Activated naive CD4-positive, alpha-beta T cell treated with anti-CD3 and anti-CD28 coated beads, Interleukin-2, amount 50 U/mL, for 72 hours (primary cell): Measurements from ENCODE around the gene TNNC1. TPM values are rescaled to one million over a fixed set of nuclear protein-coding genes. Genes with fewer than 3 reads are reported as not detected.

ENCODE experiments used
- ATAC-seq, 2 donors: fragments of 150-1000 bp; cut with Tn5 transposase; 2 replicates each; pipeline ENCODE4 v1.10.0; 2021; ENCODE audit warnings: mild to moderate bottlenecking in 2 of 2, moderate library complexity in 2 of 2
- DNase-seq, 2 donors: peaks; one replicate each; pipeline ENCODE4 v3.0.0; 2021 to 2022; ENCODE audit warnings: low spot score in 2 of 2
- H3K27ac Mint-ChIP-seq, 2 donors: one replicate each; pipeline ENCODE4 v1.8.0; 2022; ENCODE audit warnings: mild to moderate bottlenecking in 2 of 2, mixed read lengths in 2 of 2
- H3K36me3 Mint-ChIP-seq, 2 donors: one replicate each; pipeline ENCODE4 v1.8.0; 2022; ENCODE audit warnings: mixed read lengths in 2 of 2
- H3K9me3 Mint-ChIP-seq, 2 donors: one replicate each; pipeline ENCODE4 v1.8.0; 2022; ENCODE audit warnings: mixed read lengths in 2 of 2
- total RNA-seq, 2 donors: library from RNA; stranded (reverse); gene quantifications; one replicate each; pipeline ENCODE4 v1.2.3, GENCODE V29; 2022

TNNC1 gene
- total RNA-seq, 2 donors from 2014 or later = 6.6 to 8.4 TPM

DNA sequence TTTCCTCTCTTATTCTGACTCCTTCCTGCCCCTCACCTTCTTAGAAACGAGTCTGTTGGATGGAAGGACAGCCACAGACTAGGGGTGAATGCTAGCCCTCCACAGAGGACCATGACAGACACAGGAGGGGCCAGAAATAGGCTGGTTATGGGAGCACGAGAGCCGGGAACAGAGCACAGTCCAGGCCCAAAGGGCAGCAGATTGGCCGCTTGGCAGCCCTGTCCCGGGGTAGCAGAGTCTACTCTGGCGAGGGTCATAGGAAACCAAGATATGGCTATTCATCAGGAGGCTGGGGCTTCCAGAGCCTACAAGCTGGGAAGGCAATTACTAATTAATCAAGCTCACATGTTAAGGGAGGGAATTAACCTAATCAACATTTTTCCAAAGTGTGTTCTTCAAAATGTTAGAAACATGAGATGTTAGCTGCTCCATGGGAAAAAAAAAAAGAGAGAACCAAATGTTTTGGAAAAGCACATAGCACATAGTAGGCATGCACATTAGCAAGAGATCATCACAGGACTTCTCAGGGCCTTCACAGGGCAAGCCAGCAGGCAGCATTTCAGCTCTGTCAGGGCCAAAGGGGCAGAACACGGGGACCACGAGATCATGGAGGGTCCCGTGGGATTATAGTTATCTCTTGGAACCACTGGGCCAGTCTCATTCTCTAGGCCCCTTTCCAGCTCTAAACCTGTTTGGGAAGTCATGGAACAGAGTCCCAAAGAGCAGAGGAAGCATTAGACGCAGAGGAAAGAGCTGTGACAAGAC lies 22.2 kb downstream of the TNNC1 start:
- Mint-ChIP-seq H3K36me3 (no peaks in the 10 kb centered on the region), H3K9me3 (no peaks in the 10 kb centered on the region), H3K27ac (peak overlapping the region in 1 of 2 donors; percentile 48)
- no peak for ATAC-seq
- DNase-seq = no peak

DNA sequence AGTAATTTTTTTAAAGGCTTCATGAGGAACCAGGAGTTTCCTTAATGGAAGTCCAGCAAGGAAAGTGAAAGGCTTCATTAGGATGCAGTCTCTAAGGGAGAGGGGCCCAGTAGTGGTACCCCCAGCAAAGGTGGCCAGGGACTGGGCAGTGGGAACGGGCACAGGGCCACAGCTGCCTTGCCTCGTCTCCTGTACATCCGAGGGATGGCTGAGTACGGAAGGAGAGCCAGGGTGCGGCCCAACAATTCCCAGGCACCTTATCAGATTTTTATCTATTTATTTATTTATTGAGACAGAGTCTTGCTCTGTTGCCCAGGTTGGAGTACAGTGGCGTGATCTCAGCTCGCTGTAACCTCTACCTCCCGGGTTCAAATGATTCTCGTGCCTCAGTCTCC lies 23.4 kb downstream of the TNNC1 start:
- ATAC-seq (no peak), DNase-seq (no peak)
- no peaks in the 10 kb centered on the region for H3K36me3 Mint-ChIP-seq
- H3K27ac Mint-ChIP-seq = no peak overlapping the region
- H3K9me3 Mint-ChIP-seq = no peaks in the 10 kb centered on the region

DNA sequence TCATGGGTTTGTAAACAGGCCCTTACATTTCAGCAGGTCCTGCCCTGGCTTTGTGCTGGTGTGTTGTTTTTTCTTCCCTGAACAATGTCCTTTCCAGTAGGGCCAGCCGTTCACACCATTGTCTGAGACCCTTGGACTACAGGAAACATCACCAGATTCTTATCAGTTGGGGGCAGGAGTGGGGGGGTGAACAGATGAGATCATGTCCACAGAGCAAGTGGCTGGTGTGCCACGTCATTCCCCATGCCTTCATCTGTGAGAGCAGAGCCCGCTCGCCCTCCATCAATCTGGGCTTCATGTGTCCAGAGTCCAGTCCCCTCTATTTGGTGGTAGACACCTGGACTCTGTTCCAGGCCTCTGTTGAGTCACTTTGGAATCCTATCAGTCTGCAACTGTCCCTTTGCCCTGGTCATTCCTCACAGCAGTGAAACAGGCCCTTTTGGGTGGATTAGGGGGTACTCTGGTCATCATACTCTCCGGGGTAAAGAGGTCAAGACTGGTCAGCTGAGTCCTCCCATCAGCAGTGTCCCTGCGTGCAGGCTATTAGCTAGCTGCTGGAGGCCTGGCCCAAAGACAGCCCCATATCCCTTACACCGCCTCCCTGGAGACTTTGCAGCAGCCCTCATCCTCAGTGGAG lies 23.9 kb downstream of the TNNC1 start:
- no peaks in the 10 kb centered on the region for H3K9me3 Mint-ChIP-seq
- ATAC-seq (no peak), DNase-seq (no peak)
- no peaks in the 10 kb centered on the region for H3K36me3 Mint-ChIP-seq
- no peak overlapping the region for H3K27ac Mint-ChIP-seq

DNA sequence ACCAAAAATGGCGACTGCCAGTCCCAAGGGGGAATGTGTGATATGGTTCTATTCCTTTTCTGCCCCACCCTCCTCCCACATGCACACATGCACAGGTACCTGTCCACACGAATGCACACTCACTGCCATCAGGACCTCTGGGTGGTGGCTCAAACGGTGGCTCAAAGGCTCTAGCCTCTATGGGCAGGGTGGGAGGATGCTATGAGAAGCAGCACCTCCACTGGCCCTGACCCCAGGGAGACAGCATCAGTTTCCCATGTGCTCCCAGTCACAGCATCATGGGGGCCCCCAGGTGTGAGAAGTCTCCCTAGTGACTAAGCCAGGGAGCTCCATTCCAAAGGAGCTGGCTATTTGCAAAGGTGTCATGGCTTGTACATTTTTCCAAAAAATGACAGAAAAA lies 24.8 kb downstream of the TNNC1 start:
- ATAC-seq (peak in 1 of 2 donors; percentile 18), DNase-seq (no peak)
- Mint-ChIP-seq H3K9me3 (no peaks in the 10 kb centered on the region), H3K27ac (no peak overlapping the region), H3K36me3 (no peaks in the 10 kb centered on the region)

DNA sequence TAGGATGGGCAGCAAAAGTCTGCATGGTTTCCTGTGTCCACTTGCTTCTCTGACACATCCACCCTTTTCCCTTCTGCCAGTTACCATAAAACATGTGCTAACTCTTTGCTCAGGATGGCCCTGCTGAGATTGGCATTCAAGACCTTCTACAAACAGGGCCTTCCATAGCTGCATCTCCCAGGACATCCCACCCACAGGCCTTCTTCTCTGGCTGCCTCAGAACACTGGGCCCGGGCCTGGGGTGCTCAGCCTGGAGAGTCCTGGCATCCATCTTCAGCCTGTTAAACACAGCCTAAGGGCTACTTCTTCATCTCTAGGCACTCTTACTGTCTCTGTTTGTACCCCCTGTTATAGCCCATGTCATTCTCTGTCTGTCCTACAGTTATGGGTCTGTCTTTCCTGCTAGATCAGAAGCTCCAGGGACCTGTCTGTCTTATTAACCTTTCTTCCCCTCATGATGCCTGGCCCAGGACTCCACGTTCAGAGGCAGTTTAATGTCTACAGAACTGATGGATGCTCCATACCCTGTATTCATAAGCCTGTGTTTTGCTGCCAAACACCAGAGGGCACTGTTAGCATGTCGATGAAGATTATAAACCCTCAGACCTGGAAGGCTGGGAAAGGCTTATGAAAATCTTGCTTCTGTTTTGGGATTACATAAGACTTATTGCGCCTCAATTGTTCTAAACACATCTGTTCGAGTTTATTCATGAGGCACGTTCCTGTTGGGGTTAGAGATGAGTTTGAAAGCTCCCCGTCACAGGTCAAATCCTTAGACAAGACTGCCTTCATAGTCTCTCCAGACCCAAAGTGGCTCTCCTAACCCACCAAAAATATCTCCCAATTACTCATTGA lies 25.5 kb downstream of the TNNC1 start:
- H3K27ac Mint-ChIP-seq = no peak overlapping the region
- DNase-seq = peak in 1 of 2 donors; percentile 41
- H3K36me3 Mint-ChIP-seq = no peaks in the 10 kb centered on the region
- peak; percentile 66 to 86 for ATAC-seq
- H3K9me3 Mint-ChIP-seq = no peaks in the 10 kb centered on the region

GRCh38 chr3:52423173-52423572 lies 30.7 kb downstream of the TNNC1 start:
- no peak for DNase-seq

GRCh38 chr3:52422669-52423068 lies 31.2 kb downstream of the TNNC1 start:
- H3K9me3 Mint-ChIP-seq = no peaks in the 10 kb centered on the region
- no peak overlapping the region for H3K27ac Mint-ChIP-seq
- no peaks in the 10 kb centered on the region for H3K36me3 Mint-ChIP-seq
- ATAC-seq (no peak), DNase-seq (no peak)

More at GRCh38 chr3:52423173-52423572, 30.7 kb downstream of the TNNC1 start:
- H3K36me3 Mint-ChIP-seq = no peaks in the 10 kb centered on the region
- no peak for ATAC-seq
- no peak overlapping the region for H3K27ac Mint-ChIP-seq
- no peaks in the 10 kb centered on the region for H3K9me3 Mint-ChIP-seq

DNA sequence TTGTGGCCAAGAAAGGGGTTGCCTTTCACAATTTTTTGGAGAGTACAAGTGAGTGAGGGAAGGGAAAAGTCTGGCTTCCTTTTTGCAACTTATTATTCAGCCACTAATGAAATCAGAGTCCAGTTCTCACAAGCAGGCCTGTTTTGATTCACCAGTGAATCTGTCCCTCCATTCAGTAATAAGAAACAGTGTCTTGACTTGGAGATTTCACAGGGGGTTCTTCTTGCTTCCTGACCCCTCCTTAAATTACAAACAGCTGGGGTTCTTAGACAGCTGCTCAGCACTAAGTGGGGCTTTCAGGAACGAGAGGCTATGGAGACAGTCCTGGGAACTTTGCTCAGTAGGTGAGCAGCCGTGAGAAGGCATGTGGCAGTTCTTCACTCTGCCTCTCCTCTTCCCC lies 33.5 kb downstream of the TNNC1 start:
- DNase-seq = no peak
- ATAC-seq = no peak
- H3K9me3 Mint-ChIP-seq = no peaks in the 10 kb centered on the region
- no peaks in the 10 kb centered on the region for H3K36me3 Mint-ChIP-seq
- peak overlapping the region in 1 of 2 donors; percentile 61 for H3K27ac Mint-ChIP-seq

DNA sequence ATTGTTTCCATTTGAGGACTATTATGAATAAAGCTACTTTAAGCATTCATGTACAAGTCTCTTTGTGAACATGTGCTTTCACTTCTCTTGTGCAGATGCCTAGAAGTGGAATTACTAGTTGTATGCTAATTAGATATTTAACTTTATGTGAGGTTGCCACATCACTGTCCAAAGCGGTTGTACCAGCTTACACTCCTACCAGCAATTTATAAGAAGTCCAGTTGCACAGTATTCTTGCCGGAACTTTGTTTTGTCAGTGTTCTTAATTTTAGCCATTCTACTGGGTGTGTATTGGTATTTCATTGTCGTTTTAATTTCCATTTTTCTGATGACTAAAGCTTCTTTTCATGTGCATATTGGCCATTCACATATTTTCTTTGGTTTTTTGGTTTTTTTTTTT lies 38.0 kb downstream of the TNNC1 start:
- DNase-seq (no peak), ATAC-seq (no peak)
- H3K36me3 Mint-ChIP-seq = peaks cover 0 to 17% of the 10 kb centered on the region in 2 donors
- H3K27ac Mint-ChIP-seq = no peak overlapping the region
- H3K9me3 Mint-ChIP-seq = no peaks in the 10 kb centered on the region

GRCh38 chr3:52408466-52408865 lies 45.4 kb downstream of the TNNC1 start:
- Mint-ChIP-seq H3K27ac (peak overlapping the region; percentile 89 to 98), H3K9me3 (no peaks in the 10 kb centered on the region), H3K36me3 (peaks cover 15 to 53% of the 10 kb centered on the region in 2 donors)
- DNase-seq (no peak), ATAC-seq (no peak)

DNA sequence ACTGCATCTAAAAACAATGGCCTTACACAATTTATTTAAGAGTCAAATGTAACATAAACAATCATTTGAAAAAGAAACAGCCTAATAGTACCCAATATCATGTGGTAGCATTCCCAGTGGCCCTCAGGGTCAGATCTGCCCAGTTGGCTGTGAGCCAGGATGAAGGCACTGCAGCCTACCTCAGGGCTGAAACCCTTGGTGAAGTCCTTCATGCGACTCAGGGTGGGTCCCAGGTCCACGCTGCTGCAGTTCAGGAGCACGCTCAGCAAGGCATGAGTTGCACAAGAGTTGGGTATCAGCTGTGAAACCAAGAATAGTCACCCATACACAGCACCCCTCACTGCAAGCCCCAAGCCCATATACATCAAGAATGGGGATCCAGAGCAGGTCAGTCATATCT lies 46.1 kb downstream of the TNNC1 start:
- ATAC-seq = no peak
- Mint-ChIP-seq H3K9me3 (no peaks in the 10 kb centered on the region), H3K27ac (peak overlapping the region; percentile 77 to 89), H3K36me3 (peaks cover 15 to 53% of the 10 kb centered on the region in 2 donors)
- DNase-seq = no peak

DNA sequence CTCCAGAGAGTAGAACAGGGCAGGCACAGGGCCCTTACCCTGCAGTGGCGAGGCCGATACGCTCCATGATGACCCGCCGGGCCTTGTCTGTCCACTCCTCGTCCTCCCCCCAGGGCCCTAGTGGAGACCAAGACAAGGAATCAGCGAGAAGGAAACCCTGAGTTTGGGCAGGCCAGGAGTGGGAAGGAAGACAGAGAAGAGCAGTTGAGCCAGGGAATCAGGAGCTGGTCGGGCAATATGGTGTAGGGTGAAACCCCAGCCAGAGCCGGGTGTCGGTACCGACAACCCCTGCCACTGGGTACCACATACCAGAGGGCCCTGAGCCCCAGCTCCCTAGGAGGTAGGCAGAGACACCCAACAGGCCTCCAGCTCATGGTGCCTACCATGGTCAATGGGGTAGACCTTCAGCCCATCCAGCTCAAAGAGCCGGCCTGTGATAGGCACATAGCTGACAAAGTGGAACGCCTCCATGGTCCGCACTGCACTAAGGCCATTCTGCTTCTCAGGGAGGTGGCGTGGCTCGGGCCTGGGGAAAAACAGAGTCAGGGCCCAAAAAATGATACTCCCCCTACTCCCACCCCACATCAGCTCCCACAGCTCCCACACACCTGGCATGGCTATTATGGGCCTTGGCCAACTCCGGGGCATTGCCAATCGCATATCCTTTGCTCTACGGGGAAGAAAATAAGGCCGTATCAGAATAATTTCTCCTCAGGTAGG lies 46.9 kb downstream of the TNNC1 start:
- no peaks in the 10 kb centered on the region for H3K9me3 Mint-ChIP-seq

GRCh38 chr3:52406231-52406661 lies 47.6 kb downstream of the TNNC1 start:
- Mint-ChIP-seq H3K27ac (no peak overlapping the region), H3K9me3 (no peaks in the 10 kb centered on the region), H3K36me3 (peaks cover 15 to 40% of the 10 kb centered on the region in 2 donors)
- no peak for DNase-seq
- ATAC-seq = no peak

More for the DNA sequence above, 46.9 kb downstream of the TNNC1 start:
- DNase-seq (no peak), ATAC-seq (no peak)
- Mint-ChIP-seq H3K36me3 (peaks cover 15 to 47% of the 10 kb centered on the region in 2 donors), H3K27ac (peak overlapping the region in 1 of 2 donors; percentile 62)

GRCh38 chr3:52405601-52406110 lies 48.2 kb downstream of the TNNC1 start:
- H3K36me3 Mint-ChIP-seq = peaks cover 15 to 35% of the 10 kb centered on the region in 2 donors
- DNase-seq = no peak
- H3K9me3 Mint-ChIP-seq = no peaks in the 10 kb centered on the region
- peak overlapping the region; percentile 52 to 93 for H3K27ac Mint-ChIP-seq
- no peak for ATAC-seq

GRCh38 chr3:52405066-52405465 lies 48.8 kb downstream of the TNNC1 start:
- Mint-ChIP-seq H3K27ac (peak overlapping the region; percentile 52 to 93), H3K9me3 (no peaks in the 10 kb centered on the region), H3K36me3 (peaks cover 15 to 31% of the 10 kb centered on the region in 2 donors)
- no peak for ATAC-seq
- DNase-seq = no peak

GRCh38 chr3:52404391-52404790 lies 49.5 kb downstream of the TNNC1 start:
- no peaks in the 10 kb centered on the region for H3K9me3 Mint-ChIP-seq
- no peak overlapping the region for H3K27ac Mint-ChIP-seq
- ATAC-seq (no peak), DNase-seq (no peak)
- peaks cover 15 to 31% of the 10 kb centered on the region in 2 donors for H3K36me3 Mint-ChIP-seq
